Mucosa of stomach (tissue), 1 donor: ENCODE measurements around the gene EHBP1.

Source experiments
- H3K27me3 ChIP-seq: one replicate; pipeline ENCODE4 v1.7.0; 2013; ENCODE audit warnings: mild to moderate bottlenecking, low read length; ENCODE audit not compliant: control insufficient read depth, insufficient read depth
- H3K36me3 ChIP-seq: one replicate; pipeline ENCODE4 v1.7.0; 2013; ENCODE audit warnings: low read length; ENCODE audit not compliant: control insufficient read depth, insufficient read depth
- H3K4me1 ChIP-seq: one replicate; pipeline ENCODE4 v1.7.0; 2013; ENCODE audit warnings: mild to moderate bottlenecking, low read length; ENCODE audit not compliant: control insufficient read depth, insufficient read depth
- H3K4me3 ChIP-seq: one replicate; pipeline ENCODE4 v1.7.0; 2013; ENCODE audit warnings: low read length
- H3K9ac ChIP-seq: one replicate; pipeline ENCODE4 v1.7.0; 2013; ENCODE audit warnings: mild to moderate bottlenecking, low read length, moderate library complexity
- H3K9me3 ChIP-seq: one replicate; pipeline ENCODE4 v1.7.0; 2013; ENCODE audit warnings: mild to moderate bottlenecking, low read length, moderate library complexity; ENCODE audit not compliant: control insufficient read depth
- donor health status: Pancreatic carcinoma.

The EHBP1 gene

GRCh38 chr2:62725712-62726055 is 20.2 kb downstream of the EHBP1 start:
- Histone ChIP-seq H3K9me3 (no peaks in the 10 kb centered on the region), H3K27me3 (no peaks in the 10 kb centered on the region), H3K4me3 (no peak overlapping the region), H3K36me3 (no peaks in the 10 kb centered on the region), H3K4me1 (no peaks in the 10 kb centered on the region), H3K9ac (no peak overlapping the region)

DNA sequence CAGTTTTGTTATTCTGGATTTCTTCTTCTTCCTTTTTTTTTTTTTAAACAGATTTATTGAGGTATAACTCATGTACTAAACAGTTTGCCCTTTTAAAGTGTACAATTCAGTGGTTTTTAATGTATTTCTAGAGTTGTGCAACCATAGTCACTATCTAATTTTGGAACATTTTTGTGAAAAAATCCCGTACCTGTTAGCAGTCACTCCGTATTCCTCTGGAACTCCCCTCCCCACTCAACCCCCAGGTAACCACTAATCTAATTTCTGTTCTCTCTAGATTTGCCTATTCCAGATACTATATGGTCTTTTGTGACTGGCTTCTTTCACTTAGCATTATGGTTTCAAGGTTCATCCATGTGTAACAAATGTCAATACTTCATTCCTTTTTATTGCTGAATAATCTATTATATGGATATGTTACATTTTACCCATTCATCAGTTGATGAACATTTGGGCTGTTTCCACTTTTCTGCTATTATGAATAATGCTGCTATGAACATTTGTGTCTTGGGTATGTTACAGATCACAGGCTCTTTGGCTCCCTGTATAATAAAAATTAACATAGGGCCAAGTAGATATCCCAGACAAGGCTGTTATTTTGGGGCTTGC is 21.9 kb downstream of the EHBP1 start:
- Histone ChIP-seq H3K4me3 (no peak overlapping the region), H3K4me1 (no peaks in the 10 kb centered on the region), H3K36me3 (no peaks in the 10 kb centered on the region), H3K27me3 (no peaks in the 10 kb centered on the region), H3K9ac (no peak overlapping the region), H3K9me3 (no peaks in the 10 kb centered on the region)

GRCh38 chr2:62727876-62728566 is 22.5 kb downstream of the EHBP1 start:
- Histone ChIP-seq H3K9ac (no peak overlapping the region), H3K27me3 (no peaks in the 10 kb centered on the region), H3K4me1 (no peaks in the 10 kb centered on the region), H3K36me3 (no peaks in the 10 kb centered on the region), H3K4me3 (no peak overlapping the region), H3K9me3 (no peaks in the 10 kb centered on the region)

- Histone ChIP-seq H3K4me1 (no peaks in the 10 kb centered on the region), H3K9ac (no peak overlapping the region), H3K27me3 (no peaks in the 10 kb centered on the region), H3K4me3 (no peak overlapping the region), H3K9me3 (no peaks in the 10 kb centered on the region), H3K36me3 (no peaks in the 10 kb centered on the region)
These were observed 25.8 kb downstream of the EHBP1 start for GRCh38 chr2:62731275-62731674.

- Histone ChIP-seq H3K36me3 (no peaks in the 10 kb centered on the region), H3K27me3 (no peaks in the 10 kb centered on the region), H3K9me3 (no peaks in the 10 kb centered on the region), H3K4me3 (no peak overlapping the region), H3K9ac (no peak overlapping the region), H3K4me1 (no peaks in the 10 kb centered on the region)
These were observed 26.8 kb downstream of the EHBP1 start for GRCh38 chr2:62732262-62732777.

DNA sequence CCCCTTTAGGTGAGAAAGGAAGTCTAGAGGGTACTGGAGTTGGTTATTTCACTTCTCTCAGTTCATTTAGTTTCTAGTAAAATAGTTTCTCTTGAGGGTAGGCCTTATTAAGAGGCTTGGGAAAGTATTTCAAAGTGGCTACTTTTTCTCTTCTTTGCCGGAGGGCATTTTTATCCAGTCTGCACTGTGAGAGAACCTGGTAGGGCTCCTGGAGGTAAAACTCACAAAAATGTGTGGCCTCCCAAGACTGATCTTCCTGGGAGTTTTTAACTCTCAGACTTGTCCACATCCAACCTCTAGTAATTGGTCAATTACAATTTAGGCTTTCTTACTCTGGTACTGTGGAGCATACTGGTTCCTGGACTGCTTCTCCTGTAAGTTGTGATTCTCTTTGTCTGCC is 28.0 kb downstream of the EHBP1 start:
- Histone ChIP-seq H3K36me3 (no peaks in the 10 kb centered on the region), H3K4me1 (no peaks in the 10 kb centered on the region), H3K9ac (no peak overlapping the region), H3K9me3 (no peaks in the 10 kb centered on the region), H3K27me3 (no peaks in the 10 kb centered on the region), H3K4me3 (no peak overlapping the region)

DNA sequence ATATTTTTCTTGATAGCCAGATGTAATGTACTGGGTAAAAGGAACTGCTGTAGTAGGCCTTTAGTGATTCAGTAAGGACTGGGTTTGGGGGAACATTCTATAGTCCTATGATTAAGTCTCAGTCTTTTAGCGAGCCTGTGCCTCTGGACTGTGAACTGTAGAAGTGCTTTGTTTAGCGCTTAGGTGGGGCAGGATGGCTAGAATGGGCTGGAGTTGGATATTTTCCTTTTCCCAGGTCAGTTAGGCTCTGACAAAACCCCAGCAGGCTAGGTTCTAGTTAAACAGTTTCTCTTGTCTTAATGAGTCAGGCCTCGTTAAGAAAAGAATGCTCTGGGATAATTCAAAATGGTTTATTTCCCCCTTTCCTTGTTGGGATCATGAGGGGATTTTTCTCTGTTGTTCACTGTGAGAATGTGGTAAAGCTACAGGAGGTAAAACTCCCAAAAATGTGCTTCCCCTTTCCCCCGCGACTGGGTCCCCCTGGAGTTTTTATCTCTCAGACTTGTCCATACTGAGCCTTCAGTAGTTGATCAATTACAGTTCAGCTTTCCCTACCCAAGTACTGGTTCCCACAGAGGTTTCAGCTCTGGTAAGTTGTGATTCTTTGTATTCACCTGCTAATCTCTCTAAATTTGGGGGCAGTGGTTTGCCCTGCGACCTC is 31.5 kb downstream of the EHBP1 start:
- no peaks in the 10 kb centered on the region for H3K4me1 ChIP-seq
- H3K4me3 ChIP-seq: no peak overlapping the region
- H3K27me3 ChIP-seq: no peaks in the 10 kb centered on the region
- H3K36me3 ChIP-seq: no peaks in the 10 kb centered on the region
- no peaks in the 10 kb centered on the region for H3K9me3 ChIP-seq
- H3K9ac ChIP-seq: no peak overlapping the region

DNA sequence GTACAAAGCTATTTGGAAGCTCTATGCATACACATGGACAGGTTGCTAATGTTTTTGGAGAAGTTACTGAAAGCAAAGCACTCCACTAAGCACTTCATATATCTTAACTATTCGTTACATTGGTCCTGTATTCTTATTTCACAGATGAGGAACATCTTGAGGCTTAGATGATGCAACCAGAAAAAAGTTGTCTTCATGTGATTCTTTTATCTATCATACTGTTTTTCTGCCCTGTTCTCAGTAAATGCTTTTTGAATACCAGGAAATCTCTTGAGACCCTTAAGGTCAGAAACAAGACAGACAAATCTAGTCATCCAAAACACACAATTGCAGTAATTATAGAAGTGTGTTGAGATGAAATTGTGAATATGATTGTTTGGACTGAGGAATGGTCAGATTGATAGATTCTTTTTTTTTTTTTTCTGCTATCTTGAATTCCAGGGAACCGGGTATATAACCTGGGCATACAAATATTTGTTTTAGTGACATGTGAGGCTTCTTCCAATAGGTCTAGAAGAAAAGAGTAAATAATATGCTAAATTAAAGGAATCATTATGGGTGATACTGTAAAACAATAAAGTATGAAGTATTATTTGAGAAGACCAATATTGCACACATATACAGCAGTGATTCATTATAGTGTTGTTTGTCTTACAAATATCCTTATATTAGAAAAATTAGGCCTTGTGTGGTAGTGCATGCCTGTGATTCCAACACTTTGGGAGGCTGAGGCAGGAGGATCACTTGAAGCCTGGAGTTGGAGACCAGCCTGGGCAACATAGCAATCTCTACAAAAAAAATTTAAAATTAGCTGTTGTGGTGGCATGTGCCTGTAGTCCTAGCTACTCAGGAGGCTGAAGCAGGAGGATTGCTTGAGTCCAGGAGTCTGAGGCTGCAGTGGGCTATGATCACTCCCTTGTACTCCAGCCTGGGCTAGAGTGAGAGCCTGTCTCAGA is 33.7 kb downstream of the EHBP1 start:
- Histone ChIP-seq H3K4me3 (no peak overlapping the region), H3K36me3 (no peaks in the 10 kb centered on the region), H3K27me3 (no peaks in the 10 kb centered on the region), H3K4me1 (no peaks in the 10 kb centered on the region), H3K9ac (no peak overlapping the region), H3K9me3 (no peaks in the 10 kb centered on the region)

DNA sequence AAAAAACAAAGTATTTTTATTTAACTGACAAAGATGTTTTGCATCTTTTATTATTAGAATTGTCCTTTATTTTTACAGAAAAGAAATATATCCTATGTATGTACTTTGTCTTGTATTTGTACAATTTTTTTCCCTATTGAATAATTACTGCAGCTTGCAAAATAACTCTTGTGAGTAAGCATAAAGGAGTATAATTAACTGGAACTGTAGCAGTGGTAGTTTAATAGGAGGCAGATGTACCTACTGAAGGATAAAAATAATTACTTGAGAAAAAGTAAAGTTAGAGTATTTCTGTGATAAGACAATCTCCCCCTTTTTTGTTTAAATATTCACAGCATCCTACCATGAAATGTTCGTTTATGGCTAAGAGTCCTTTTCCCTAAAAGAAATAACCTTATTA is 34.7 kb downstream of the EHBP1 start:
- no peaks in the 10 kb centered on the region for H3K36me3 ChIP-seq
- no peak overlapping the region for H3K9ac ChIP-seq
- no peaks in the 10 kb centered on the region for H3K4me1 ChIP-seq
- H3K9me3 ChIP-seq: no peaks in the 10 kb centered on the region
- H3K4me3 ChIP-seq: no peak overlapping the region
- no peaks in the 10 kb centered on the region for H3K27me3 ChIP-seq

DNA sequence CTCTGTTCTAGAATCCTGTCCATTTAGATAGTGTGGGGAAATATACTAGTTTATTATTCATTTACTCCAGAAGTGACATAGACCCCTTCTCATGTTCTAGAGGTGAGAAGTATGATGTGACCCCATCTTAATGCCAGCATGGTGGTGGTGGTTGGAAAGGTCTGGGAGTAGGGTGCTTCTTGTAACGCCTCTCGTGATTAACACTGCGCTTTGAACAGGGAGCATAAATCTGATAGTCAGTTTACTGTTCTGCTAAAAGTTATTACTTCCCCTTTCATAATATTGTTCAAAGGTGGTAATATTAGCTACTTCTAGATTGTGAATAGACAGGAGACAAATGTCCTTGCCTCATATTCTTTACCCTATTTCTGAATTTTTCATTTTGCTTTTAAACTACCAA is 35.6 kb downstream of the EHBP1 start:
- Histone ChIP-seq H3K9me3 (no peaks in the 10 kb centered on the region), H3K4me3 (no peak overlapping the region), H3K4me1 (no peaks in the 10 kb centered on the region), H3K36me3 (no peaks in the 10 kb centered on the region), H3K27me3 (no peaks in the 10 kb centered on the region), H3K9ac (no peak overlapping the region)

- no peaks in the 10 kb centered on the region for H3K9me3 ChIP-seq
- H3K4me1 ChIP-seq: peaks cover 5% of the 10 kb centered on the region
- H3K4me3 ChIP-seq: no peak overlapping the region
- no peaks in the 10 kb centered on the region for H3K27me3 ChIP-seq
- H3K36me3 ChIP-seq: no peaks in the 10 kb centered on the region
- no peak overlapping the region for H3K9ac ChIP-seq
These were observed 36.6 kb downstream of the EHBP1 start for GRCh38 chr2:62741954-62742722.
